BLaER1 treated with 17β-estradiol and CSF1 and Interleukin-3, amounts not matched to agents 10 nM and 100 nM (cell line): ENCODE results near the gene CHMP1A.

Experiments
- H3K27ac ChIP-seq, 11 experiments: shearing (Covaris generic); formaldehyde crosslinking; 2 replicates each; pipeline ENCODE4 v1.8.1; 2022
- H3K27me3 ChIP-seq, 11 experiments: shearing (Covaris generic); formaldehyde crosslinking; 2 replicates each; pipeline ENCODE4 v1.8.1; 2022
- H3K36me3 ChIP-seq, 11 experiments: shearing (Covaris generic); formaldehyde crosslinking; 2 replicates each; pipeline ENCODE4 v1.8.1; 2022
- H3K4me1 ChIP-seq, 10 experiments: shearing (Covaris generic); formaldehyde crosslinking; 2 replicates each; pipeline ENCODE4 v1.8.1; 2022
- H3K4me2 ChIP-seq, 11 experiments: shearing (Covaris generic); formaldehyde crosslinking; 2 replicates each; pipeline ENCODE4 v1.8.1; 2022
- H3K4me3 ChIP-seq, 10 experiments: shearing (Covaris generic); formaldehyde crosslinking; 2 replicates each; pipeline ENCODE4 v1.8.1; 2022
- H3K9ac ChIP-seq, 11 experiments: shearing (Covaris generic); formaldehyde crosslinking; 2 replicates each; pipeline ENCODE4 v1.8.1; 2022
- H3K9me3 ChIP-seq, 11 experiments: shearing (Covaris generic); formaldehyde crosslinking; replicated peaks in 1 of 11; 2 replicates each; pipeline ENCODE4 v1.8.1; 2022
- H4K20me1 ChIP-seq, 11 experiments: shearing (Covaris generic); formaldehyde crosslinking; 2 replicates each; pipeline ENCODE4 v1.8.1; 2022
- Cebpa-rat ChIP-seq, 11 experiments: shearing (Covaris generic); IDR thresholded peaks; 2 replicates each; pipeline ENCODE4 v1.8.1; 2022

CHMP1A gene

GRCh38 chr16:89656435-89657121 lies 930 bp downstream of the CHMP1A start:
- Histone ChIP-seq H3K4me2 (peak overlapping the region; percentile 87 to 99 (median 96)), H4K20me1 (peaks cover 34 to 76% (median 47%) of the 10 kb centered on the region in 11 experiments; a peak in 21 of 22 replicates), H3K9me3 (no peaks in the 10 kb centered on the region), H3K27me3 (no peaks in the 10 kb centered on the region), H3K27ac (peak overlapping the region; percentile 85 to 94 (median 89)), H3K36me3 (peaks cover 29 to 53% (median 43%) of the 10 kb centered on the region in 11 experiments), H3K9ac (peak overlapping the region; percentile 90 to 99 (median 95)), H3K4me3 (peak overlapping the region; percentile 77 to 99 (median 93)), H3K4me1 (peaks cover 29 to 48% (median 37%) of the 10 kb centered on the region in 10 experiments)
- TF ChIP-seq Cebpa-rat (IDR thresholded peaks at IDR 0.05) = no peak

DNA sequence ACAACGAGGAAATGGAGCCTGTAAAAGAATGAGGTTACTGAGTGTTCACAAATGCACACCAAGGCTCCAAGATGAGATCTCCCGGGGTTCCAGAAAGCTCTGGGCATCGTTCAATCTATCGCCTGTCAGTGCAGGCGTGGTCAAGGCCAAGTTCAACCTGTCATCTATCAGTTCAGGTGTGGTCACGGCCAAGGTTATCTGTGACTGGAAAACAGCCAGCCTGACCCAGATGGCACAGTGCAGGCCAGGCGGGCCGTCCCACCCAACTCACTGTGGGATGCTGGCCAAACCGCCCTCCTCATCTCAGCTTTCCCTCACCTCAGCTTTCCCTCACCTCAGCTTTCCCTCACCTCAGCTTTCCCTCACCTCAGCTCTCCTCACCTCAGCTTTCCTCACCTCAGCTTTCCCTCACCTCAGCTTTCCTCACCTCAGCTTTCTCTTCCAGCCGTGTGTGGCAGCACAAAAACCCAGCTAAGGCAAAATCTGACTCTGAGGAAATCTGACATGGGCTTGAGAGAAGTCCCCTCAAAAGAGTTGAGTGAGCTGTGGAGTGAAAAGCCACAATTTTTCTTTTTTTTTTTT lies 2.4 kb downstream of the CHMP1A start:
- Histone ChIP-seq H3K27me3 (no peaks in the 10 kb centered on the region), H3K36me3 (peaks cover 29 to 53% (median 43%) of the 10 kb centered on the region in 11 experiments), H3K9ac (peak overlapping the region in 6 of 11 experiments; percentile 13 to 99 (median 34); a peak in 7 of 22 replicates), H3K4me1 (peaks cover 29 to 48% (median 37%) of the 10 kb centered on the region in 10 experiments), H3K4me3 (no peak overlapping the region), H3K9me3 (no peaks in the 10 kb centered on the region), H4K20me1 (peaks cover 46 to 82% (median 62%) of the 10 kb centered on the region in 11 experiments; a peak in 21 of 22 replicates), H3K4me2 (peak overlapping the region; percentile 87 to 99 (median 96); a peak in 20 of 22 replicates), H3K27ac (0 out of 22 replicates have a peak overlapping the region, but pooled peaks of 1 of the 11 experiments have one; percentile 2)
- TF ChIP-seq Cebpa-rat (IDR thresholded peaks at IDR 0.05) = no peak

- Histone ChIP-seq H3K9ac (no peak overlapping the region), H4K20me1 (peaks cover 50 to 80% (median 65%) of the 10 kb centered on the region in 11 experiments; a peak in 21 of 22 replicates)
These were observed 3.7 kb downstream of the CHMP1A start for GRCh38 chr16:89653656-89654295.

DNA sequence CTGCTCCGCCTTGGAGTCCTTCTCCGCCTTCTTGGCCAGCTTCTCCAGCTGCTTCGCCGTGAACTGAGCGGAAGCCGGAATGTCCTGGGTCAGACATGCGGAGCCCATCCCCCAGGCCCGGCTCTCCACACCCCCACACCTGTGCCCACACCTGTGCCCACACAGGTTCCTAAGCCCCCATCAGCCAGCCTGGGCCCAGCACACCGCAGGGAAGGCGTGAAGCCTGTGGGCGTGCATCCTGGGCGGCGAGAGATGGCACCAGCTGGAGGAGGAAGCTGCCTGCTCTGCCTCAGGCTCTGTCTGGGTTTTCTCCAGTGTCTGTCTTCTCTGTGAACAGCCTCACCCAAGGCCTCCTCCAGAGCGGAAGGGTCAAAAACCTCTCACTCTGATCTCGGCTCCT lies 5.9 kb downstream of the CHMP1A start:
- Histone ChIP-seq H3K36me3 (peaks cover 36 to 69% (median 59%) of the 10 kb centered on the region in 11 experiments), H3K9ac (peak overlapping the region in 4 of 11 experiments; percentile 21 to 33 (median 28); a peak in 5 of 22 replicates)

More at GRCh38 chr16:89653656-89654295, 3.7 kb downstream of the CHMP1A start:
- TF ChIP-seq Cebpa-rat (IDR thresholded peaks at IDR 0.05) = no peak
- Histone ChIP-seq H3K36me3 (peaks cover 29 to 55% (median 46%) of the 10 kb centered on the region in 11 experiments), H3K9me3 (no peaks in the 10 kb centered on the region), H3K4me3 (no peak overlapping the region), H3K27me3 (no peaks in the 10 kb centered on the region), H3K27ac (no peak overlapping the region), H3K4me1 (peaks cover 23 to 38% (median 27%) of the 10 kb centered on the region in 10 experiments), H3K4me2 (no peak overlapping the region)

DNA sequence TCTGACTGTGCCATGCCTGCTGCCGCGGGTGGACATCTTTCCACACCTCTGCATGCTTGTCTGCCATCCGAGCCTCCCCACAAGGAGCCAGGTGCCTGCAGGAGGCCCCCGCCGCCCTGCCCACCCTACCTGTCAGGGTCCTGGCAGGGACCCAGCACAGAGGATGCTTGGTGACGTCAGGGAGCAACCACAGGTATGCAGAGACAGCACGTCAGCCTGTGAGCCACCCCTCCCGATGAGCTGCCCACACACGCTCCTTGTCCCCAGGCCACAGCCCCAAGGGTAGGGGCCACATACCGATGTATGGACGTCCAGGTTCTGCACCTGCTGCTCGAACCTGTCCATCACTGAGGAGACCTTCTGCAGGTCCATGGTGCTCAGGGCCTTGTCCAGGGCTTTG lies 10.6 kb downstream of the CHMP1A start:
- H3K9me3 ChIP-seq = no peaks in the 10 kb centered on the region
- H3K27me3 ChIP-seq = no peaks in the 10 kb centered on the region
- peaks cover 49 to 72% (median 67%) of the 10 kb centered on the region in 11 experiments for H3K36me3 ChIP-seq
- H3K9ac ChIP-seq = no peak overlapping the region
- no peak overlapping the region for H3K4me2 ChIP-seq
- no peak overlapping the region for H3K27ac ChIP-seq
- no peak overlapping the region for H3K4me3 ChIP-seq
- peaks cover 0 to 15% (median 4%) of the 10 kb centered on the region in 10 experiments; a peak in 14 of 20 replicates for H3K4me1 ChIP-seq
- H4K20me1 ChIP-seq = peaks cover 15 to 88% (median 49%) of the 10 kb centered on the region in 11 experiments; a peak in 21 of 22 replicates
- no peak for TF ChIP-seq Cebpa-rat (IDR thresholded peaks at IDR 0.05)

More for the DNA sequence above, 5.9 kb downstream of the CHMP1A start:
- H3K4me1 ChIP-seq = peaks cover 17 to 30% (median 19%) of the 10 kb centered on the region in 10 experiments
- H4K20me1 ChIP-seq = peaks cover 47 to 89% (median 66%) of the 10 kb centered on the region in 11 experiments; a peak in 21 of 22 replicates
- no peak overlapping the region for H3K27ac ChIP-seq
- H3K4me3 ChIP-seq = no peak overlapping the region
- no peak for TF ChIP-seq Cebpa-rat (IDR thresholded peaks at IDR 0.05)
- no peaks in the 10 kb centered on the region for H3K9me3 ChIP-seq
- no peaks in the 10 kb centered on the region for H3K27me3 ChIP-seq
- H3K4me2 ChIP-seq = no peak overlapping the region

- no peak for TF ChIP-seq Cebpa-rat (IDR thresholded peaks at IDR 0.05)
- peaks cover 43 to 66% (median 61%) of the 10 kb centered on the region in 11 experiments for H3K36me3 ChIP-seq
- peaks cover 0 to 21% (median 10%) of the 10 kb centered on the region in 10 experiments; a peak in 14 of 20 replicates for H3K4me1 ChIP-seq
- H4K20me1 ChIP-seq = peaks cover 9 to 87% (median 45%) of the 10 kb centered on the region in 11 experiments; a peak in 20 of 22 replicates
- no peak overlapping the region for H3K9ac ChIP-seq
- no peak overlapping the region for H3K27ac ChIP-seq
- H3K4me2 ChIP-seq = no peak overlapping the region
- H3K9me3 ChIP-seq = no peaks in the 10 kb centered on the region
- no peaks in the 10 kb centered on the region for H3K27me3 ChIP-seq
- H3K4me3 ChIP-seq = no peak overlapping the region
These were observed 11.2 kb downstream of the CHMP1A start for GRCh38 chr16:89646270-89646669.

- Histone ChIP-seq H3K27ac (no peak overlapping the region), H3K9me3 (no peaks in the 10 kb centered on the region), H4K20me1 (peaks cover 3 to 76% (median 36%) of the 10 kb centered on the region in 11 experiments; a peak in 17 of 22 replicates), H3K4me1 (peaks cover 7 to 32% (median 22%) of the 10 kb centered on the region in 10 experiments), H3K27me3 (no peaks in the 10 kb centered on the region), H3K36me3 (peaks cover 35 to 54% (median 49%) of the 10 kb centered on the region in 11 experiments), H3K4me3 (no peak overlapping the region), H3K4me2 (no peak overlapping the region), H3K9ac (peak overlapping the region in 3 of 11 experiments; percentile 13 to 27 (median 18); a peak in 2 of 22 replicates)
- no peak for TF ChIP-seq Cebpa-rat (IDR thresholded peaks at IDR 0.05)
These were observed 12.4 kb downstream of the CHMP1A start for GRCh38 chr16:89645122-89645521.

DNA sequence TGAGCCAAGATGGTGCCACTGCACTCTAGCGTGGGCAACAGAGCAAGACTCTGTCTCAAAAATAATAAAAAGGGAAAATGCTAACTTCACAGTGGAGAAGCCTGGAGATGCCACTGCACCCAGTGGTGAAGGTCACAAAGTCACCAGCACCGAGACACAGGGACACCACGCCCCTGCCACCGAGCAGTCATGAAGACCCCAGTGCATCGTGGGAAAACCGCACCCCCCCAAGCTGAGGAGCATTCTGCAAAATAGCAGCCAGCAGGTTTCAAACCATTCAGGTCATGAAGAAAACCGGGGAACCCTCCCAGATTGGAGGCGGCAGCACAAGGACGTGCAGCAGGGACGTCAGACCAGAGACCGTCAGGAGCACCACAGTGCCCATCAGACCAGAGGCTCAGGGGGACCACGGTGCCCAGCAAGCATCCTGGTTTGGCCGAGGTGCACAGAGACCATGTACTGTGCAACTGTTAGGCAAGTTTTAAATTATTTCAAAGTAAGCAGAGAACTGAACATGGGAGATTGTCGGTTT lies 13.7 kb downstream of the CHMP1A start:
- Histone ChIP-seq H4K20me1 (peaks cover 3 to 66% (median 28%) of the 10 kb centered on the region in 11 experiments; a peak in 15 of 22 replicates), H3K9ac (no peak overlapping the region), H3K36me3 (peaks cover 30 to 47% (median 42%) of the 10 kb centered on the region in 11 experiments), H3K27me3 (no peaks in the 10 kb centered on the region), H3K4me1 (peaks cover 10 to 41% (median 29%) of the 10 kb centered on the region in 10 experiments), H3K9me3 (no peaks in the 10 kb centered on the region), H3K27ac (no peak overlapping the region), H3K4me2 (no peak overlapping the region), H3K4me3 (no peak overlapping the region)
- no peak for TF ChIP-seq Cebpa-rat (IDR thresholded peaks at IDR 0.05)
